Stimulated activated CD4-positive, alpha-beta T cell treated with anti-CD3 and anti-CD28 coated beads, Interleukin-15, amount 100 ng/mL, for 24 hours (primary cell): ENCODE data around the gene FAM90A26.
"Not testable (repeated sequence)": the region's sequence is repeated elsewhere in the genome, so short reads cannot be mapped to it uniquely, and the experiment has no call there.

ENCODE experiments used
- DNase-seq: peaks from one replicate; pipeline ENCODE4 v3.0.0-alpha.2; 2020

The FAM90A26 gene

GRCh38 chr4:9169791-9170459 is at the start of gene FAM90A26:
Gene FAM90A26, plus strand, starts transcription at chr4:9170409. Its CDS starts 2,764 bp downstream, at chr4:9173173.
- DNase-seq: not testable (repeated sequence)

- not testable (repeated sequence) for DNase-seq
Observed at GRCh38 chr4:9122711-9123110, 47.5 kb upstream of the FAM90A26 start.

GRCh38 chr4:9123572-9124007 is 46.6 kb upstream of the FAM90A26 start:
- peak; percentile 52 for DNase-seq

GRCh38 chr4:9125601-9126161 is 44.5 kb upstream of the FAM90A26 start:
- DNase-seq: not testable (repeated sequence)

GRCh38 chr4:9131420-9131819 is 38.8 kb upstream of the FAM90A26 start:
- DNase-seq: not testable (repeated sequence)

- not testable (repeated sequence) for DNase-seq
Observed at GRCh38 chr4:9132849-9133248, 37.4 kb upstream of the FAM90A26 start.

- not testable (repeated sequence) for DNase-seq
Observed at GRCh38 chr4:9134011-9134410, 36.2 kb upstream of the FAM90A26 start.

GRCh38 chr4:9134556-9134955 is 35.7 kb upstream of the FAM90A26 start:
- DNase-seq: not testable (repeated sequence)

- DNase-seq: not testable (repeated sequence)
Observed at GRCh38 chr4:9141050-9141449, 29.2 kb upstream of the FAM90A26 start.

- DNase-seq: not testable (repeated sequence)
Observed at GRCh38 chr4:9142786-9143185, 27.4 kb upstream of the FAM90A26 start.

- DNase-seq: no peak
Observed at GRCh38 chr4:9143421-9144080, 26.7 kb upstream of the FAM90A26 start.

- no peak for DNase-seq
Observed at GRCh38 chr4:9146967-9147366, 23.2 kb upstream of the FAM90A26 start.

- not testable (repeated sequence) for DNase-seq
Observed at GRCh38 chr4:9147368-9147767, 22.8 kb upstream of the FAM90A26 start.

GRCh38 chr4:9148611-9149409 is 21.4 kb upstream of the FAM90A26 start:
- not testable (repeated sequence) for DNase-seq

- not testable (repeated sequence) for DNase-seq
Observed at GRCh38 chr4:9151809-9152179, 18.4 kb upstream of the FAM90A26 start.

GRCh38 chr4:9152180-9153007 is 17.8 kb upstream of the FAM90A26 start:
- DNase-seq: peak; percentile 97

GRCh38 chr4:9153008-9153570 is 17.1 kb upstream of the FAM90A26 start:
- DNase-seq: peak; percentile 96

GRCh38 chr4:9153571-9154157 is 16.5 kb upstream of the FAM90A26 start:
- not testable (repeated sequence) for DNase-seq

GRCh38 chr4:9155101-9155886 is 14.9 kb upstream of the FAM90A26 start:
- peak; percentile 41 for DNase-seq

GRCh38 chr4:9158392-9158791 is 11.8 kb upstream of the FAM90A26 start:
- peak; percentile 23 for DNase-seq

GRCh38 chr4:9160046-9160445 is 10.2 kb upstream of the FAM90A26 start:
- DNase-seq: not testable (repeated sequence)
